B cell (primary cell): ENCODE data around the gene NAMPT. TPM values are rescaled to one million over a fixed set of nuclear protein-coding genes. Genes with fewer than 3 reads are reported as not detected.

Experiments
- ATAC-seq: fragments of 200-7000 bp; cut with Tn5 transposase; one replicate; pipeline ENCODE4 v1.10.0; 2021; ENCODE audit warnings: low read depth, mild to moderate bottlenecking, moderate number of reproducible peaks, moderate library complexity
- CTCF ChIA-PET: fragments of 350-600 bp; sonication (Branson Sonifier 250); formaldehyde crosslinking; loops from one replicate; lab custom pipeline; 2021; ENCODE audit warnings: antibody characterized with exemption, inconsistent platforms; lab: Charles Lee
- POLR2A ChIA-PET: fragments of 350-600 bp; sonication (Branson Sonifier 250); formaldehyde crosslinking; loops from one replicate; lab custom pipeline; 2021; ENCODE audit warnings: antibody characterized with exemption; lab: Charles Lee
- DNase-seq: peaks from one replicate; pipeline ENCODE4 v3.0.0; 2013
- H2AFZ ChIP-seq: 2 replicates; pipeline ENCODE4 v1.6.1; 2012; ENCODE audit warnings: mild to moderate bottlenecking, low read depth, low read length; ENCODE audit not compliant: insufficient read depth, poor library complexity, severe bottlenecking
- H3K27ac ChIP-seq, 2 donors: 1 replicate in 1 of 2; 2 replicates in 1 of 2; pipeline ENCODE4 v1.5.1; 2012 to 2013; ENCODE audit warnings: low read length in 2 of 2, mild to moderate bottlenecking in 2 of 2, moderate library complexity in 1 of 2
- H3K27me3 ChIP-seq, 4 experiments: fragments of 200-600 bp in 1 of 4; sonication (generic) in 1 of 4; replicated peaks in 1 of 4; 1 replicate in 2 of 4; 2 replicates in 2 of 4; pipeline versions ENCODE4 v1.6.1 to v1.7.0; 2013 to 2016; ENCODE audit warnings: low read length in 3 of 4, mild to moderate bottlenecking in 2 of 4, mixed read lengths in 1 of 4, moderate library complexity in 1 of 4; ENCODE audit not compliant: insufficient read depth in 4 of 4, control insufficient read depth in 3 of 4; ENCODE audit errors: control extremely low read depth in 1 of 4
- H3K36me3 ChIP-seq, 2 experiments: replicated peaks in 1 of 2; 1 replicate in 1 of 2; 2 replicates in 1 of 2; pipeline versions ENCODE4 v1.6.1 to v1.7.1; 2013; ENCODE audit warnings: low read length in 1 of 2; ENCODE audit not compliant: insufficient read depth in 2 of 2, control insufficient read depth in 1 of 2; ENCODE audit errors: control extremely low read depth in 1 of 2, extremely low read depth in 1 of 2
- H3K4me1 ChIP-seq, 2 donors: fragments of 200-600 bp in 1 of 2; sonication (generic) in 1 of 2; 1 replicate in 1 of 2; 2 replicates in 1 of 2; pipeline versions ENCODE4 v1.5.1 to v1.6.1; 2013 to 2017; ENCODE audit warnings: low read length in 2 of 2; ENCODE audit not compliant: control insufficient read depth in 2 of 2, insufficient read depth in 2 of 2
- H3K4me2 ChIP-seq: replicated peaks from 2 replicates; pipeline ENCODE3; 2012; ENCODE audit warnings: mild to moderate bottlenecking, low read depth, low read length; ENCODE audit not compliant: poor library complexity, severe bottlenecking
- H3K4me3 ChIP-seq, 5 experiments: fragments of 200-600 bp in 1 of 5; sonication (generic) in 1 of 5; 1 replicate in 3 of 5; 2 replicates in 2 of 5; pipeline versions ENCODE4 v1.5.1 to v1.7.0; 2011 to 2016; ENCODE audit warnings: low read length in 4 of 5, mild to moderate bottlenecking in 4 of 5, low read depth in 2 of 5, control low read depth in 1 of 5, moderate library complexity in 1 of 5; ENCODE audit not compliant: insufficient read depth in 1 of 5; ENCODE audit errors: control extremely low read depth in 1 of 5, extremely low read depth in 1 of 5
- H3K79me2 ChIP-seq: fragments of 200-600 bp; sonication (generic); one replicate; pipeline ENCODE4 v1.6.0; 2016; ENCODE audit warnings: low read length; ENCODE audit not compliant: control insufficient read depth, insufficient read depth
- H3K9ac ChIP-seq: fragments of 200-600 bp; sonication (generic); 2 replicates; pipeline ENCODE4 v1.6.1; 2017; ENCODE audit warnings: mild to moderate bottlenecking, low read length, moderate library complexity
- H3K9me3 ChIP-seq, 3 donors: one replicate each; pipeline versions ENCODE4 v1.6.1 to v1.7.1; 2013; ENCODE audit warnings: low read length in 2 of 3; ENCODE audit not compliant: control insufficient read depth in 2 of 3, insufficient read depth in 1 of 3; ENCODE audit errors: control extremely low read depth in 1 of 3
- H4K20me1 ChIP-seq: 2 replicates; pipeline ENCODE4 v1.6.0; 2012; ENCODE audit warnings: mild to moderate bottlenecking, low read length; ENCODE audit not compliant: insufficient read depth, control insufficient read depth, poor library complexity, severe bottlenecking
- H3K27ac Mint-ChIP-seq: one replicate; pipeline ENCODE4 v1.8.0; 2021; ENCODE audit warnings: mixed read lengths
- H3K27me3 Mint-ChIP-seq: one replicate; pipeline ENCODE4 v1.8.0; 2021; ENCODE audit warnings: mixed read lengths
- H3K4me1 Mint-ChIP-seq: one replicate; pipeline ENCODE4 v1.8.0; 2021; ENCODE audit warnings: mixed read lengths
- H3K4me3 Mint-ChIP-seq: one replicate; pipeline ENCODE4 v1.8.0; 2021; ENCODE audit warnings: mixed read lengths
- H3K9me3 Mint-ChIP-seq: one replicate; pipeline ENCODE4 v1.8.0; 2022; ENCODE audit warnings: mixed read lengths; ENCODE audit not compliant: insufficient read depth
- CTCF ChIP-seq: fragments of 200-600 bp; IDR thresholded peaks from one replicate; pipeline ENCODE4 v1.8.0; 2022; ENCODE audit warnings: antibody characterized with exemption, mild to moderate bottlenecking
- EZH2 ChIP-seq: IDR thresholded peaks from 2 replicates; pipeline ENCODE4 v1.6.1; 2012; ENCODE audit warnings: borderline replicate concordance, low read depth, mild to moderate bottlenecking, moderate library complexity, low read length; ENCODE audit not compliant: insufficient read depth, poor library complexity, severe bottlenecking
- WGBS: methylation state at CpG from one replicate; pipeline ENCODE4 v1.1.5; 2013; ENCODE audit warnings: missing lambda C conversion rate; ENCODE audit not compliant: insufficient coverage; 5-methylcytosine and 5-hydroxymethylcytosine counted together
- intact Hi-C: fragments of 100-400 bp; cut with micrococcal nuclease; formaldehyde crosslinking; loops from one replicate; pipeline ENCODE4 v1.10.0; 2022
- polyA plus RNA-seq: library from polyadenylated mRNA; depleted of rRNA; stranded (reverse); fragments of >200 nt; gene quantifications from 2 replicates; pipeline ENCODE4 v1.2.3, GENCODE V29; 2012
- total RNA-seq, 2 donors: library from RNA; stranded (reverse); fragments of 120-200 nt in 1 of 2; gene quantifications; 1 replicate in 1 of 2; 2 replicates in 1 of 2; pipeline versions ENCODE4 v1.2.3 to v1.2.4, GENCODE V29; 2013 to 2022

Gene NAMPT
- total and polyA plus RNA-seq, 2 donors (not counting 1 experiment from before 2014, with no cell fraction given) = 11.6 to 48.8 TPM

DNA sequence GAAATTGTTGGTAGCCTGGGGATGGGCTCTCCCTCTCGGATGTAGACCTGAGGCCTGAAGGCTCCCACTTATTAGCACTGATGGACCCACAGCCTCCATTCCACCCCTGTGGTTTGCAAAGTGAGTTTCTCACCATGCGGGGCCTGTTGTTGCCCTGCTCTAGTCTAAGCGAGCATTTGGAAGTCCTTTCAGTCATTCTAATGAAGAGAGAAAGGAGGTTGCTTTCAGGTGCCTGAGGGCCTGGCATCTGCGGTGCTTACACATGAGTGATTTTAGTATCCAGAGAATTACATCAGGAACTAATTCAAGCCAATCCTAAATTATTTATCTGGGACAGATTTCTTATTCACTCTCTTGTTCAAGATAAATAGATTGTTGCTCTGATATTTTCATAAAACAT, 61.6 kb downstream of the NAMPT start:
- Histone ChIP-seq H3K79me2 (no peaks in the 10 kb centered on the region), H3K9ac (no peak overlapping the region), H3K9me3 (no peaks in the 10 kb centered on the region), H4K20me1 (no peaks in the 10 kb centered on the region), H3K4me2 (no peak overlapping the region), H3K4me3 (no peak overlapping the region), H3K36me3 (no peaks in the 10 kb centered on the region), H3K27me3 (peaks cover 0 to 6% (median 1%) of the 10 kb centered on the region in 4 experiments), H2AFZ (no peak overlapping the region), H3K27ac (no peak overlapping the region), H3K4me1 (no peaks in the 10 kb centered on the region)
- Mint-ChIP-seq H3K4me3 (no peak overlapping the region), H3K27ac (no peak overlapping the region), H3K9me3 (no peaks in the 10 kb centered on the region), H3K27me3 (peaks cover 18% of the 10 kb centered on the region), H3K4me1 (no peaks in the 10 kb centered on the region)
- POLR2A ChIA-PET = no interaction called here
- ATAC-seq = no peak
- intact Hi-C loops = no loop called here
- CTCF ChIA-PET = no interaction called here
- no CpG with 5 or more reads among the region's 4 CpGs for WGBS
- TF ChIP-seq CTCF = no peak
- no peak for TF ChIP-seq EZH2
- DNase-seq = no peak

DNA sequence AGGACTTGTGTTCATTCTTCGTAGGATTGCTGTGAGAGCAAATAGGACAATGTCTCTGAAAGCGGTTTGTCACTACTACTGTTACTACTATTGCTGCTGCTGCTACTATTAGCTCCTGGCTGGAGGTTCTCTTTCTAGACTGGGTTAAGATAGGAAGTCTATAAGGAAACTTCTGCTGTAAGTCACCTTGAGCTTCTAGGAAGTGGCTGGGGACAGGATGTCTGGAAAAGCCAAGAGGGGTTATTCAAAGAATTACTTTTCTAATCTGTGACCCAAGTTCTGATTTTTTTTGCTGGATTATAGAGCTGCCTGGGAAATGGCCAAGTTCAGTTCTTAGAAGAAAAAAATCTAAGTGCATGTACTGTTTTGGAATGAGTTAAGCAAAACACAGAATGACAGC, 62.2 kb downstream of the NAMPT start:
- H3K9me3 Mint-ChIP-seq = no peaks in the 10 kb centered on the region
- no peak for DNase-seq
- no peak overlapping the region for H3K4me3 Mint-ChIP-seq
- Histone ChIP-seq H3K4me3 (no peak overlapping the region), H3K4me1 (no peaks in the 10 kb centered on the region), H3K27me3 (peaks cover 0 to 6% (median 1%) of the 10 kb centered on the region in 4 experiments), H3K36me3 (no peaks in the 10 kb centered on the region), H3K27ac (no peak overlapping the region), H3K9me3 (no peaks in the 10 kb centered on the region), H3K79me2 (no peaks in the 10 kb centered on the region), H3K9ac (no peak overlapping the region), H4K20me1 (no peaks in the 10 kb centered on the region), H3K4me2 (no peak overlapping the region), H2AFZ (no peak overlapping the region)
- H3K27me3 Mint-ChIP-seq = peaks cover 12% of the 10 kb centered on the region
- no peaks in the 10 kb centered on the region for H3K4me1 Mint-ChIP-seq
- intact Hi-C loops = no loop called here
- no peak overlapping the region for H3K27ac Mint-ChIP-seq
- no peak for ATAC-seq
- TF ChIP-seq CTCF = no peak
- TF ChIP-seq EZH2 = no peak
- ChIA-PET POLR2A (no interaction called here), CTCF (no interaction called here)
- no CpG with 5 or more reads among the region's 2 CpGs for WGBS
